OCI-LY1 (cell line): ENCODE data around the gene ATG9B.

Experiments used
- H2AFZ ChIP-seq: fragments of 200-600 bp; sonication (generic), shearing (Covaris generic); 2 replicates; pipeline ENCODE4 v1.6.0; 2014; ENCODE audit warnings: antibody characterized with exemption, mild to moderate bottlenecking, low read length
- H3F3A ChIP-seq: fragments of 200-600 bp; sonication (generic), shearing (Covaris generic); 2 replicates; pipeline ENCODE4 v1.6.0; 2014; ENCODE audit warnings: mild to moderate bottlenecking, antibody characterized with exemption, low read length, moderate library complexity; ENCODE audit not compliant: insufficient read depth
- H3K27ac ChIP-seq: fragments of 200-600 bp; sonication (generic); 2 replicates; pipeline ENCODE4 v1.5.1; 2014; ENCODE audit warnings: low read length, mixed run types, mild to moderate bottlenecking, low read depth; ENCODE audit not compliant: poor library complexity, severe bottlenecking
- H3K27me3 ChIP-seq: fragments of 200-600 bp; sonication (generic); 2 replicates; pipeline ENCODE4 v1.6.0; 2014; ENCODE audit warnings: antibody characterized with exemption, mild to moderate bottlenecking, low read length, moderate library complexity; ENCODE audit not compliant: insufficient read depth
- H3K36me3 ChIP-seq: fragments of 200-600 bp; sonication (generic); 2 replicates; pipeline ENCODE4 v1.6.1; 2014; ENCODE audit warnings: mild to moderate bottlenecking, antibody characterized with exemption, low read length, moderate library complexity, mixed read lengths; ENCODE audit not compliant: insufficient read depth
- H3K4me1 ChIP-seq: fragments of 200-600 bp; sonication (generic); 2 replicates; pipeline ENCODE4 v1.5.1; 2014; ENCODE audit warnings: mild to moderate bottlenecking, low read length, moderate library complexity; ENCODE audit not compliant: insufficient read depth, severe bottlenecking
- H3K4me2 ChIP-seq: fragments of 200-600 bp; sonication (generic), shearing (Covaris generic); 2 replicates; pipeline ENCODE4 v1.6.1; 2014; ENCODE audit warnings: low read length
- H3K4me3 ChIP-seq: fragments of 200-600 bp; sonication (generic); 2 replicates; pipeline ENCODE4 v1.5.1; 2014; ENCODE audit warnings: low read length, low read depth, mild to moderate bottlenecking, mixed read lengths; ENCODE audit not compliant: poor library complexity, severe bottlenecking
- H3K79me2 ChIP-seq: fragments of 200-600 bp; shearing (Covaris generic); 2 replicates; pipeline ENCODE4 v1.6.1; 2016; ENCODE audit warnings: mixed run types, low read length, mixed read lengths; ENCODE audit not compliant: insufficient read depth
- H3K9ac ChIP-seq: fragments of 200-600 bp; sonication (generic), shearing (Covaris generic); 2 replicates; pipeline ENCODE4 v1.6.1; 2014; ENCODE audit warnings: mild to moderate bottlenecking, low read length, mixed read lengths
- H3K9me2 ChIP-seq: fragments of 200-600 bp; sonication (generic), shearing (Covaris generic); 2 replicates; pipeline ENCODE4 v1.6.1; 2014; ENCODE audit warnings: low read depth, mild to moderate bottlenecking, low read length, mixed read lengths
- H3K9me3 ChIP-seq: fragments of 200-600 bp; shearing (Covaris generic); 2 replicates; pipeline ENCODE4 v1.6.1; 2014; ENCODE audit warnings: low read length, mixed read lengths
- H4K20me1 ChIP-seq: fragments of 200-600 bp; sonication (generic), shearing (Covaris generic); 2 replicates; pipeline ENCODE4 v1.6.0; 2016; ENCODE audit warnings: mild to moderate bottlenecking, low read length; ENCODE audit not compliant: insufficient read depth
- EZH2 ChIP-seq: fragments of 200-600 bp; sonication (generic), shearing (Covaris generic); IDR thresholded peaks from 2 replicates; pipeline ENCODE4 v1.8.0; 2017; ENCODE audit warnings: borderline replicate concordance, mixed run types, mild to moderate bottlenecking, antibody characterized with exemption, low read length, moderate library complexity, mixed read lengths
- TF ChIP-seq, protein P1 (sequence below): fragments of 200-600 bp; sonication (generic), shearing (Covaris generic); IDR thresholded peaks from 2 replicates; pipeline ENCODE4 v1.5.1; 2017; ENCODE audit warnings: mild to moderate bottlenecking, antibody characterized with exemption, low read length, moderate library complexity, mixed read lengths

ATG9B gene

DNA sequence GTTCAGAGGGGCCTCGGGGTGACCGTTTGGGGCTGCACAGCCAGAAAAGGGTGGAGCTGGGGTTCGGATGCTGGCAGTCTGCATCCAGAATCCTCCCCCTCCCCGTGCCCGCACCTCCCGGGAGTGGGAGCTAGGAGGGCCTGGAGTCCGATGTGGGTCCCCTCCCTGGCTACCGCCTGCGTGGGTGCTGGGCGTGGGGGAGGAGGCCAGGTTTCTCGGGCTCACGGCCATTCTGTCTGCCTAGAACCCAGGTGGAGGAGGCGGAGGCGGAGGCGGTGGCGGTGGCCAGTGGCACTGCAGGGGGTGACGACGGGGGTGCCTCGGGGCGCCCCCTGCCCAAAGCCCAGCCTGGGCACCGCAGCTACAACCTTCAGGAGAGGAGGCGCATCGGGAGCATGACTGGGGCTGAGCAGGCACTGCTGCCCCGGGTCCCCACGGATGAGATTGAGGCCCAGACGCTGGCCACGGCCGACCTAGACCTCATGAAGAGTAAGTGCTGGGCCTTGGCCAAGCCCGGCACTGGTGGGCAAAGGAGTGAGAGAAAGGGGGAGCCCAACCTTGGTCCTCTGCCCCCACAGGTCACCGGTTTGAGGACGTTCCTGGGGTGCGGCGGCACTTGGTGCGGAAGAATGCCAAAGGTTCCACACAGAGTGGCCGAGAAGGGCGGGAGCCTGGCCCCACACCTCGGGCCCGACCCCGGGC, 42.1 kb upstream of the ATG9B start:
- Histone ChIP-seq H3K9me3 (no peaks in the 10 kb centered on the region), H3K9ac (no peak overlapping the region), H2AFZ (no peak overlapping the region), H3K4me2 (no peak overlapping the region), H4K20me1 (no peaks in the 10 kb centered on the region), H3K4me1 (peaks cover 7% of the 10 kb centered on the region), H3K36me3 (peaks cover 71% of the 10 kb centered on the region), H3K27ac (no peak overlapping the region), H3K9me2 (no peaks in the 10 kb centered on the region), H3K27me3 (no peaks in the 10 kb centered on the region), H3K4me3 (no peak overlapping the region), H3K79me2 (no peaks in the 10 kb centered on the region), H3F3A (no peaks in the 10 kb centered on the region)
- TF ChIP-seq EZH2 = no peak
- TF ChIP-seq, protein P1, sequence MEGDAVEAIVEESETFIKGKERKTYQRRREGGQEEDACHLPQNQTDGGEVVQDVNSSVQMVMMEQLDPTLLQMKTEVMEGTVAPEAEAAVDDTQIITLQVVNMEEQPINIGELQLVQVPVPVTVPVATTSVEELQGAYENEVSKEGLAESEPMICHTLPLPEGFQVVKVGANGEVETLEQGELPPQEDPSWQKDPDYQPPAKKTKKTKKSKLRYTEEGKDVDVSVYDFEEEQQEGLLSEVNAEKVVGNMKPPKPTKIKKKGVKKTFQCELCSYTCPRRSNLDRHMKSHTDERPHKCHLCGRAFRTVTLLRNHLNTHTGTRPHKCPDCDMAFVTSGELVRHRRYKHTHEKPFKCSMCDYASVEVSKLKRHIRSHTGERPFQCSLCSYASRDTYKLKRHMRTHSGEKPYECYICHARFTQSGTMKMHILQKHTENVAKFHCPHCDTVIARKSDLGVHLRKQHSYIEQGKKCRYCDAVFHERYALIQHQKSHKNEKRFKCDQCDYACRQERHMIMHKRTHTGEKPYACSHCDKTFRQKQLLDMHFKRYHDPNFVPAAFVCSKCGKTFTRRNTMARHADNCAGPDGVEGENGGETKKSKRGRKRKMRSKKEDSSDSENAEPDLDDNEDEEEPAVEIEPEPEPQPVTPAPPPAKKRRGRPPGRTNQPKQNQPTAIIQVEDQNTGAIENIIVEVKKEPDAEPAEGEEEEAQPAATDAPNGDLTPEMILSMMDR = no peak

DNA sequence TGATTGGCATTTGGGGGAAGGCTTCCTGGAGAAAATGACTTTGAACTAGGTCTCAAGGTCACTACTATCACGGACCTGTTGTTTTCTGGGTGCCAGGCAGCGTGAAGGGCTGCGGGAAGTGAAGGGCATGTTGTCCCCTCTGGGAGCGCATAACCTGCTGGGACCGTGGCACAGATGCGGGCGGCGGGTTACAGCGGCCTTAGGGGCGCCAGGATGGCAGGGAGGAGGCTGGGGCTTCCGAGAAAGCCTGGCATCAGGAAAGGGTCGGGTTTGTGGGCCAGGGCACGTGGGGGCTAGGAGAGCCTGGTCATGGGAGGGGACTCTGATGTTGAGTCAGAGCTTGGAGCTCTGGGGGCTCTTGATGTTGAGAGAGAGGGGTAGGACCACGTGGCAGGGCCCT, 41.2 kb upstream of the ATG9B start:
- peaks cover 62% of the 10 kb centered on the region for H3K36me3 ChIP-seq
- H3K27ac ChIP-seq = no peak overlapping the region
- no peaks in the 10 kb centered on the region for H3K9me3 ChIP-seq
- no peak overlapping the region for H2AFZ ChIP-seq
- H3F3A ChIP-seq = no peaks in the 10 kb centered on the region
- no peak overlapping the region for H3K9ac ChIP-seq
- TF ChIP-seq, protein P1 = no peak
- no peak for TF ChIP-seq EZH2
- no peaks in the 10 kb centered on the region for H3K27me3 ChIP-seq
- H3K4me2 ChIP-seq = no peak overlapping the region
- H3K4me1 ChIP-seq = peaks cover 16% of the 10 kb centered on the region
- H3K9me2 ChIP-seq = no peaks in the 10 kb centered on the region
- H4K20me1 ChIP-seq = no peaks in the 10 kb centered on the region
- no peaks in the 10 kb centered on the region for H3K79me2 ChIP-seq
- no peak overlapping the region for H3K4me3 ChIP-seq

GRCh38 chr7:151064993-151065392, 40.7 kb upstream of the ATG9B start:
- no peak for TF ChIP-seq EZH2
- TF ChIP-seq, protein P1 = no peak
- Histone ChIP-seq H2AFZ (no peak overlapping the region), H3K9me2 (no peaks in the 10 kb centered on the region), H3K4me1 (peaks cover 19% of the 10 kb centered on the region), H3K4me2 (no peak overlapping the region), H3F3A (no peaks in the 10 kb centered on the region), H3K9me3 (no peaks in the 10 kb centered on the region), H3K4me3 (no peak overlapping the region), H3K36me3 (peaks cover 56% of the 10 kb centered on the region), H3K27me3 (no peaks in the 10 kb centered on the region), H3K9ac (no peak overlapping the region), H4K20me1 (no peaks in the 10 kb centered on the region), H3K79me2 (no peaks in the 10 kb centered on the region; the same call in 1 of the 2 replicates), H3K27ac (no peak overlapping the region)
